Esophagus muscularis mucosa (tissue), 4 donors: ENCODE data around the gene ZNF28. TPM values are rescaled to one million over a fixed set of nuclear protein-coding genes. Genes with fewer than 3 reads are reported as not detected.
"Not testable (repeated sequence)": the region's sequence is repeated elsewhere in the genome, so short reads cannot be mapped to it uniquely, and the experiment has no call there.

ENCODE experiments used
- DNase-seq: peaks from one replicate; pipeline ENCODE4 v3.0.0-alpha.2; 2017; ENCODE audit errors: extremely low spot score
- H3K27ac ChIP-seq, 4 donors: fragments of 200-600 bp; sonication (generic); replicated peaks in 1 of 4; 1 replicate in 3 of 4; 2 replicates in 1 of 4; pipeline ENCODE4 v1.5.1; 2016 to 2019; ENCODE audit warnings: mild to moderate bottlenecking in 1 of 4
- H3K27me3 ChIP-seq, 4 donors: fragments of 200-600 bp; sonication (generic); one replicate each; pipeline versions ENCODE4 v1.5.1 to v1.6.0; 2016 to 2019
- H3K36me3 ChIP-seq, 4 donors: fragments of 200-600 bp; sonication (generic); one replicate each; pipeline ENCODE4 v1.5.1; 2016 to 2019
- H3K4me1 ChIP-seq, 4 donors: fragments of 200-600 bp; sonication (generic); one replicate each; pipeline ENCODE4 v1.5.1; 2016 to 2019
- H3K4me3 ChIP-seq, 4 donors: fragments of 200-600 bp; sonication (generic); 1 replicate in 2 of 4; 2 replicates in 2 of 4; pipeline ENCODE4 v1.5.1; 2016 to 2019; ENCODE audit warnings: mild to moderate bottlenecking in 4 of 4, moderate library complexity in 1 of 4
- H3K9me3 ChIP-seq, 4 donors: fragments of 200-600 bp; sonication (generic); 1 replicate in 3 of 4; 2 replicates in 1 of 4; pipeline ENCODE4 v1.5.1; 2016 to 2019
- EP300 ChIP-seq: sonication (generic); formaldehyde crosslinking; IDR thresholded peaks from one replicate; pipeline ENCODE4 v1.6.1; 2017; ENCODE audit warnings: antibody characterized with exemption
- POLR2A ChIP-seq: fragments of 450-650 bp; IDR thresholded peaks from one replicate; pipeline ENCODE4 v1.6.1; 2017; ENCODE audit warnings: antibody characterized with exemption, moderate library complexity, mild to moderate bottlenecking, low read depth
- POLR2AphosphoS5 ChIP-seq, 2 donors: sonication (generic); formaldehyde crosslinking; IDR thresholded peaks; one replicate each; pipeline ENCODE4 v1.6.1; 2017; ENCODE audit warnings: antibody characterized with exemption in 2 of 2
- WGBS: methylation state at CpG from one replicate; pipeline ENCODE4 v1.1.5; 2018; 5-methylcytosine and 5-hydroxymethylcytosine counted together
- intact Hi-C: fragments of 100-400 bp; cut with DNase I; formaldehyde crosslinking; loops from one replicate; pipeline ENCODE4 v1.15.1; 2023
- total RNA-seq, 4 donors: library from RNA; depleted of rRNA; stranded (reverse); fragments of >200 nt; gene quantifications; one replicate each; pipeline versions ENCODE4 v1.1.0 to v1.2.1, GENCODE V29; 2016
- TF ChIP-seq, protein P1 (sequence below), 3 experiments: fragments of 200-600 bp in 2 of 3; fragments of 450-650 bp in 1 of 3; sonication (generic) in 2 of 3; IDR thresholded peaks; one replicate each; pipeline ENCODE4 v1.5.1; 2017 to 2019; ENCODE audit warnings: antibody characterized with exemption in 3 of 3, mild to moderate bottlenecking in 2 of 3, moderate library complexity in 1 of 3

Gene ZNF28
- total RNA-seq, 4 donors from 2014 or later: 5.9 to 15.0 (median 11.0) TPM

DNA sequence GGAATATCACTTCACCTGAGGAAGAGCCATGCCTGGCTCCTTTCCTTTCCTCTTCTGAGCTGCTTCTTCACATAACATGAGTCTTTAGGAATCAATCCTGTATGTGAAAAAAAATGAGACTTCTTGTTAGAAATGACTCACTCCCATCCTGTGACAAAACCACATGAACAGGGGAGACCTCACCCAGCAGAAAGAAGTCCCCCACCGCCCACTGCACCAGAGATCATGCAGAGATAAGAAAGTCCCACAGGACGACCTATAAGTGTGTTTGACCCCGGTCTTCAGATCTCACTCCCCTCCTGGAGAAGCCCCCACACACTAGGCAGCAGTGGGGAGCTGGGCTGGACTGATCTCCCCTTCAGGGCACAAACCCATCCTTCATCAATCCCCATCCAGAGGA, 42.6 kb downstream of the ZNF28 start:
- no peak overlapping the region for H3K4me3 ChIP-seq
- no peak overlapping the region for H3K27ac ChIP-seq
- intact Hi-C loops: no loop called here
- DNase-seq: no peak
- no peaks in the 10 kb centered on the region for H3K9me3 ChIP-seq
- TF ChIP-seq POLR2A: no peak
- no peak for TF ChIP-seq POLR2AphosphoS5 (IDR thresholded peaks at IDR 0.05)
- TF ChIP-seq EP300: no peak
- TF ChIP-seq, protein P1, sequence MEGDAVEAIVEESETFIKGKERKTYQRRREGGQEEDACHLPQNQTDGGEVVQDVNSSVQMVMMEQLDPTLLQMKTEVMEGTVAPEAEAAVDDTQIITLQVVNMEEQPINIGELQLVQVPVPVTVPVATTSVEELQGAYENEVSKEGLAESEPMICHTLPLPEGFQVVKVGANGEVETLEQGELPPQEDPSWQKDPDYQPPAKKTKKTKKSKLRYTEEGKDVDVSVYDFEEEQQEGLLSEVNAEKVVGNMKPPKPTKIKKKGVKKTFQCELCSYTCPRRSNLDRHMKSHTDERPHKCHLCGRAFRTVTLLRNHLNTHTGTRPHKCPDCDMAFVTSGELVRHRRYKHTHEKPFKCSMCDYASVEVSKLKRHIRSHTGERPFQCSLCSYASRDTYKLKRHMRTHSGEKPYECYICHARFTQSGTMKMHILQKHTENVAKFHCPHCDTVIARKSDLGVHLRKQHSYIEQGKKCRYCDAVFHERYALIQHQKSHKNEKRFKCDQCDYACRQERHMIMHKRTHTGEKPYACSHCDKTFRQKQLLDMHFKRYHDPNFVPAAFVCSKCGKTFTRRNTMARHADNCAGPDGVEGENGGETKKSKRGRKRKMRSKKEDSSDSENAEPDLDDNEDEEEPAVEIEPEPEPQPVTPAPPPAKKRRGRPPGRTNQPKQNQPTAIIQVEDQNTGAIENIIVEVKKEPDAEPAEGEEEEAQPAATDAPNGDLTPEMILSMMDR (IDR thresholded peaks at IDR 0.05): no peak
- no peaks in the 10 kb centered on the region for H3K4me1 ChIP-seq
- 84% methylated on average over 3 of the region's 3 CpGs for WGBS
- H3K36me3 ChIP-seq: peaks cover 19 to 78% (median 38%) of the 10 kb centered on the region in 4 donors
- H3K27me3 ChIP-seq: no peaks in the 10 kb centered on the region

GRCh38 chr19:52756447-52756846, 65.0 kb downstream of the ZNF28 start:
- not testable (repeated sequence) for H3K36me3 ChIP-seq, H3K9me3 ChIP-seq, H3K4me3 ChIP-seq, H3K27ac ChIP-seq, H3K27me3 ChIP-seq, H3K4me1 ChIP-seq, DNase-seq
- intact Hi-C loops: loop anchor here (10.0 kb wide), 1 partner anchor 512 kb away; no protein-coding TSS in a partner anchor
- WGBS: 80% methylated on average over 2 of the region's 2 CpGs

- 64% methylated on average over 4 of the region's 4 CpGs for WGBS
- H3K36me3 ChIP-seq: no peaks in the 10 kb centered on the region
- H3K4me3 ChIP-seq: no peak overlapping the region
- no peaks in the 10 kb centered on the region for H3K27me3 ChIP-seq
- intact Hi-C loops: loop anchor here (10.0 kb wide), 1 partner anchor 505 kb away; no protein-coding TSS in a partner anchor
- no peak overlapping the region for H3K27ac ChIP-seq
- H3K4me1 ChIP-seq: peaks cover 0 to 5% (median 3%) of the 10 kb centered on the region in 4 donors
- TF ChIP-seq EP300: no peak
- TF ChIP-seq, protein P1 (IDR thresholded peaks at IDR 0.05): no peak
- TF ChIP-seq POLR2A: no peak
- TF ChIP-seq POLR2AphosphoS5 (IDR thresholded peaks at IDR 0.05): no peak
- no peak for DNase-seq
- no peaks in the 10 kb centered on the region for H3K9me3 ChIP-seq
These were observed 71.7 kb downstream of the ZNF28 start for GRCh38 chr19:52749780-52750179.

- H3K27me3 ChIP-seq: no peaks in the 10 kb centered on the region
- intact Hi-C loops: no loop called here
- 31% methylated on average over 8 of the region's 8 CpGs for WGBS
- DNase-seq: no peak
- no peak overlapping the region for H3K4me3 ChIP-seq
- peaks cover 0 to 5% (median 3%) of the 10 kb centered on the region in 4 donors for H3K4me1 ChIP-seq
- H3K9me3 ChIP-seq: no peaks in the 10 kb centered on the region
- H3K36me3 ChIP-seq: no peaks in the 10 kb centered on the region
- TF ChIP-seq, protein P1 (IDR thresholded peaks at IDR 0.05): peak; percentile 35 to 61 (median 50)
- TF ChIP-seq POLR2AphosphoS5 (IDR thresholded peaks at IDR 0.05) (no peak), POLR2A (no peak)
- H3K27ac ChIP-seq: no peak overlapping the region
These were observed 73.0 kb downstream of the ZNF28 start for GRCh38 chr19:52748336-52748950.

Other genes with a start within 250 kb of the ZNF28 start
- gene ZNF83, start 183.3 kb downstream of the ZNF28 start, total RNA-seq: 10 to 100 TPM; 29.7 to 55.6 (median 34.1) TPM
- 1 to 10 TPM; 7.3 to 9.6 (median 7.6) TPM for gene ZNF611, start 86.6 kb downstream of the ZNF28 start, total RNA-seq
- 10 to 100 TPM in 1 of 4 donors, 1 to 10 TPM in 3; 4.8 to 15.0 (median 5.5) TPM for gene ZNF600, start 34.8 kb downstream of the ZNF28 start, total RNA-seq
- 10 to 100 TPM in 2 of 4 donors, 1 to 10 TPM in 2; 7.5 to 13.3 (median 11.0) TPM for gene ZNF468, start 36.0 kb upstream of the ZNF28 start, total RNA-seq
- 10 to 100 TPM in 2 of 4 donors, 1 to 10 TPM in 2; 4.2 to 11.6 (median 10.2) TPM for gene ZNF320, start 76.0 kb upstream of the ZNF28 start, total RNA-seq
- gene ZNF888, start 101.8 kb upstream of the ZNF28 start, total RNA-seq: 1 to 10 TPM; 2.5 to 3.7 (median 3.1) TPM
- gene ZNF816, start 141.2 kb upstream of the ZNF28 start, total RNA-seq: 10 to 100 TPM in 1 of 4 donors, 1 to 10 TPM in 3; 4.0 to 12.9 (median 6.0) TPM
- gene ERVV-1, start 192.3 kb upstream of the ZNF28 start, total RNA-seq: not detected
- not detected for gene ERVV-2, start 223.1 kb upstream of the ZNF28 start, total RNA-seq